PC-3 (cell line): ENCODE results near the gene GIMD1.

Experiments
- CTCF ChIP-seq: fragments of 300-600 bp; sonication (generic); conservative IDR thresholded peaks from 2 replicates; pipeline ENCODE4 v1.5.1; 2017; ENCODE audit warnings: antibody characterized with exemption, low read depth, mild to moderate bottlenecking, low read length
- EZH2 ChIP-seq: fragments of 300-600 bp; sonication (generic); IDR thresholded peaks from one replicate; pipeline ENCODE4 v1.6.1; 2017; ENCODE audit warnings: antibody characterized with exemption, mild to moderate bottlenecking, low read length; ENCODE audit not compliant: unreplicated experiment
- EZH2phosphoT487 ChIP-seq: fragments of 300-600 bp; sonication (generic); IDR thresholded peaks from 2 replicates; pipeline ENCODE4 v1.6.1; 2018; ENCODE audit warnings: mild to moderate bottlenecking, antibody characterized with exemption, low read length, borderline replicate concordance

DNA sequence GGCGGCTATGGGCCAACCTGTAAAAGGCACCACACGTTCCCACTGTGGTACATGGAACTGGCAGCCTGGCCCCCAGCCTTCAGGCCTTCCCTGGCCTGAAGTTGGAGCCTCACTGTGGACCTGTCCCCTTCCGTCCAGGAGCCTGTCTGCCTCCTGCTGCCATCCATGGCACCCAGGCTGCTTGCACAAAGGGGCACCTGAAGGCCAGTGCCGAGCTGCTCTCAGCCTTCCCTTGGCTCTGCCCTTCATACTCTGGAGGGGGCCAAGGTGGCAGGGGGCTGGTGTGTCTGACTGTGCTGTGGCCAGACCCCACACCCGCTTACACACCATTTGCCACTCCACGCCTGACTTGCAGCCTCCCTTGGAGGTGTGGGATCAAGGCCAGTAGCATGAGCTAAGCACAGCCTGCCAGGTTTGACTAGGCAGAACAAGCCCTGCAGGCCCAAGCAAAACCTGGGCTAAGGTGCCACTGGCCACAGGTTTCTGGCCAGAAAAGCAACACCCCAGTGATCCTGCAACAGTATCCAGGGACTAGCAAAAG lies 17.3 kb upstream of the GIMD1 start:
- TF ChIP-seq CTCF (no peak), EZH2 (no peak), EZH2phosphoT487 (no peak)
